ENCODE results near the gene ATF7IP. TPM values are rescaled to one million over a fixed set of nuclear protein-coding genes. Genes with fewer than 3 reads are reported as not detected.
"Not testable (repeated sequence)": the region's sequence is repeated elsewhere in the genome, so short reads cannot be mapped to it uniquely, and the experiment has no call there.

Gene ATF7IP
- total RNA-seq, 2 experiments from 2014 or later, result 99.8 to 104 TPM

- POLR2A ChIA-PET; H3K27me3 Mint-ChIP-seq (ENCODE audit: low read depth); ATAC-seq; H3K36me3 Mint-ChIP-seq (ENCODE audit: low read depth); H3K4me3 Mint-ChIP-seq; H3K4me1 Mint-ChIP-seq (ENCODE audit: low read depth); DNase-seq; H3K27ac Mint-ChIP-seq; CTCF ChIA-PET: not testable (repeated sequence)
- peaks cover 26% of the 10 kb centered on the region for H3K9me3 Mint-ChIP-seq (ENCODE audit: insufficient read depth)
These were observed 10.8 kb upstream of the ATF7IP start for GRCh38 chr12:14354665-14355064.

GRCh38 chr12:14356147-14356546 is 9.3 kb upstream of the ATF7IP start:
- CTCF ChIA-PET, result no interaction called here
- no peak for ATAC-seq
- POLR2A ChIA-PET, result no interaction called here
- H3K27me3 Mint-ChIP-seq (ENCODE audit: low read depth), result no peaks in the 10 kb centered on the region
- DNase-seq, result no peak
- peaks cover 14% of the 10 kb centered on the region for H3K9me3 Mint-ChIP-seq (ENCODE audit: insufficient read depth)
- no peak overlapping the region for H3K4me3 Mint-ChIP-seq
- peaks cover 4% of the 10 kb centered on the region for H3K36me3 Mint-ChIP-seq (ENCODE audit: low read depth)
- no peak overlapping the region for H3K27ac Mint-ChIP-seq
- no peaks in the 10 kb centered on the region for H3K4me1 Mint-ChIP-seq (ENCODE audit: low read depth)

GRCh38 chr12:14357486-14357885 is 8.0 kb upstream of the ATF7IP start:
- ChIA-PET POLR2A (no interaction called here), CTCF (no interaction called here)
- peaks cover 5% of the 10 kb centered on the region for H3K36me3 Mint-ChIP-seq (ENCODE audit: low read depth)
- no peak for ATAC-seq
- DNase-seq, result no peak
- H3K27ac Mint-ChIP-seq, result no peak overlapping the region
- H3K4me1 Mint-ChIP-seq (ENCODE audit: low read depth), result peaks cover 4% of the 10 kb centered on the region
- H3K27me3 Mint-ChIP-seq (ENCODE audit: low read depth), result no peaks in the 10 kb centered on the region
- no peak overlapping the region for H3K4me3 Mint-ChIP-seq
- H3K9me3 Mint-ChIP-seq (ENCODE audit: insufficient read depth), result peaks cover 13% of the 10 kb centered on the region

- Mint-ChIP-seq H3K4me3 (no peak overlapping the region), H3K27ac (no peak overlapping the region), H3K9me3 (ENCODE audit: insufficient read depth) (peaks cover 3% of the 10 kb centered on the region), H3K27me3 (ENCODE audit: low read depth) (no peaks in the 10 kb centered on the region), H3K4me1 (ENCODE audit: low read depth) (peaks cover 13% of the 10 kb centered on the region), H3K36me3 (ENCODE audit: low read depth) (peaks cover 19% of the 10 kb centered on the region)
- DNase-seq, result no peak
- no peak for ATAC-seq
- POLR2A ChIA-PET, result no interaction called here
- CTCF ChIA-PET, result interaction anchor here (1.4 to 1.6 kb wide), 2 partner anchors 102 to 124 kb away, joined by 3 to 5 read pairs; no protein-coding TSS in a partner anchor
These were observed 3.1 kb upstream of the ATF7IP start for GRCh38 chr12:14362352-14362751.

- no peaks in the 10 kb centered on the region for H3K27me3 Mint-ChIP-seq (ENCODE audit: low read depth)
- peaks cover 21% of the 10 kb centered on the region for H3K4me1 Mint-ChIP-seq (ENCODE audit: low read depth)
- POLR2A ChIA-PET, result interaction anchor here (0.7 to 2.6 kb wide), 21 partner anchors 20 to 406 kb away, joined by 3 to 73 read pairs (median 8); a partner anchor contains a TSS
- peak overlapping the region; percentile 82 for H3K4me3 Mint-ChIP-seq
- ATAC-seq (no peak), DNase-seq (no peak)
- peak overlapping the region; percentile 96 for H3K27ac Mint-ChIP-seq
- CTCF ChIA-PET, result interaction anchor here (0.6 to 3.6 kb wide), 26 partner anchors 12 to 409 kb away, joined by 3 to 77 read pairs (median 6); a partner anchor contains a TSS
- peaks cover 3% of the 10 kb centered on the region for H3K9me3 Mint-ChIP-seq (ENCODE audit: insufficient read depth)
- H3K36me3 Mint-ChIP-seq (ENCODE audit: low read depth), result peaks cover 27% of the 10 kb centered on the region
These were observed 755 bp upstream of the ATF7IP start for GRCh38 chr12:14364583-14365271.

- peaks cover 33% of the 10 kb centered on the region for H3K4me1 Mint-ChIP-seq (ENCODE audit: low read depth)
- ChIA-PET POLR2A (interaction anchor here (0.8 to 2.6 kb wide), 22 partner anchors 10 to 404 kb away, joined by 3 to 73 read pairs (median 8); a partner anchor contains a TSS), CTCF (interaction anchor here (0.8 to 3.6 kb wide), 29 partner anchors 10 to 407 kb away, joined by 3 to 77 read pairs (median 5); a partner anchor contains a TSS)
- peaks cover 3% of the 10 kb centered on the region for H3K9me3 Mint-ChIP-seq (ENCODE audit: insufficient read depth)
- peak overlapping the region; percentile 82 for H3K4me3 Mint-ChIP-seq
- peaks cover 37% of the 10 kb centered on the region for H3K36me3 Mint-ChIP-seq (ENCODE audit: low read depth)
- DNase-seq (no peak), ATAC-seq (no peak)
- H3K27ac Mint-ChIP-seq, result peak overlapping the region; percentile 96
- H3K27me3 Mint-ChIP-seq (ENCODE audit: low read depth), result no peaks in the 10 kb centered on the region
These were observed 942 bp downstream of the ATF7IP start for GRCh38 chr12:14366209-14367039.

- CTCF ChIA-PET, result interaction anchor here (1.5 to 3.6 kb wide), 7 partner anchors 19 to 141 kb away, joined by 4 to 77 read pairs (median 36); no protein-coding TSS in a partner anchor
- ATAC-seq, result peak; percentile 35
- DNase-seq, result no peak
- Mint-ChIP-seq H3K27ac (peak overlapping the region; percentile 96), H3K4me1 (ENCODE audit: low read depth) (peaks cover 37% of the 10 kb centered on the region), H3K4me3 (peak overlapping the region; percentile 82), H3K27me3 (ENCODE audit: low read depth) (no peaks in the 10 kb centered on the region), H3K36me3 (ENCODE audit: low read depth) (peaks cover 41% of the 10 kb centered on the region), H3K9me3 (ENCODE audit: insufficient read depth) (peaks cover 3% of the 10 kb centered on the region)
- POLR2A ChIA-PET, result interaction anchor here (2.1 to 2.6 kb wide), 5 partner anchors 18 to 403 kb away, joined by 6 to 73 read pairs (median 22); a partner anchor contains a TSS
These were observed 1.7 kb downstream of the ATF7IP start for GRCh38 chr12:14367040-14367661.

GRCh38 chr12:14369311-14369710 is 3.8 kb downstream of the ATF7IP start:
- Mint-ChIP-seq H3K27ac (no peak overlapping the region), H3K36me3 (ENCODE audit: low read depth) (peaks cover 48% of the 10 kb centered on the region), H3K9me3 (ENCODE audit: insufficient read depth) (peaks cover 1% of the 10 kb centered on the region), H3K4me1 (ENCODE audit: low read depth) (peaks cover 51% of the 10 kb centered on the region), H3K4me3 (peak overlapping the region; percentile 54), H3K27me3 (ENCODE audit: low read depth) (no peaks in the 10 kb centered on the region)
- no peak for DNase-seq
- POLR2A ChIA-PET, result interaction anchor here (1.0 to 4.4 kb wide), 4 partner anchors 16 to 402 kb away, joined by 3 to 27 read pairs (median 4); no protein-coding TSS in a partner anchor
- ATAC-seq, result no peak
- CTCF ChIA-PET, result interaction anchor here (1.0 to 2.6 kb wide), 7 partner anchors 19 to 129 kb away, joined by 3 to 9 read pairs (median 4); no protein-coding TSS in a partner anchor

- H3K4me1 Mint-ChIP-seq (ENCODE audit: low read depth), result peaks cover 52% of the 10 kb centered on the region
- no peak for DNase-seq
- peaks cover 12% of the 10 kb centered on the region for H3K9me3 Mint-ChIP-seq (ENCODE audit: insufficient read depth)
- peak overlapping the region; percentile 60 for H3K27ac Mint-ChIP-seq
- ChIA-PET POLR2A (no interaction called here), CTCF (interaction anchor here (1.2 to 4.3 kb wide), 6 partner anchors 12 to 134 kb away, joined by 3 to 49 read pairs (median 5); no protein-coding TSS in a partner anchor)
- no peaks in the 10 kb centered on the region for H3K27me3 Mint-ChIP-seq (ENCODE audit: low read depth)
- peaks cover 61% of the 10 kb centered on the region for H3K36me3 Mint-ChIP-seq (ENCODE audit: low read depth)
- peak; percentile 43 for ATAC-seq
- peak overlapping the region; percentile 35 for H3K4me3 Mint-ChIP-seq
These were observed 7.7 kb downstream of the ATF7IP start for GRCh38 chr12:14373217-14373616.

GRCh38 chr12:14379508-14379907 is 14.0 kb downstream of the ATF7IP start:
- Mint-ChIP-seq H3K27ac (no peak overlapping the region), H3K27me3 (ENCODE audit: low read depth) (no peaks in the 10 kb centered on the region), H3K4me1 (ENCODE audit: low read depth) (peaks cover 34% of the 10 kb centered on the region), H3K4me3 (no peak overlapping the region), H3K36me3 (ENCODE audit: low read depth) (peaks cover 79% of the 10 kb centered on the region), H3K9me3 (ENCODE audit: insufficient read depth) (peaks cover 37% of the 10 kb centered on the region)
- ChIA-PET POLR2A (interaction anchor here (1.0 kb wide), 1 partner anchor 14 kb away, joined by 4 read pairs; the partner anchor contains the start of gene ATF7IP), CTCF (no interaction called here)
- no peak for DNase-seq
- ATAC-seq, result no peak

All from activated CD8-positive, alpha-beta T cell treated with anti-CD3 and anti-CD28 coated beads, Interleukin-2, amount 10 ng/mL, durations not matched to agents 7 days and 5 days (primary cell).